Measurements from ENCODE around the gene ZNF677. TPM values are rescaled to one million over a fixed set of nuclear protein-coding genes. Genes with fewer than 3 reads are reported as not detected.

The ZNF677 gene
- total RNA-seq, 1 experiment from 2014 or later: 8.0 TPM

GRCh38 chr19:53195265-53195903 lies 59.3 kb downstream of the ZNF677 start:
- H3K27me3 ChIP-seq (ENCODE audit: low read length): no peaks in the 10 kb centered on the region
- no TSS peak for BruUV-seq (replicated peaks)
- peaks cover 6% of the 10 kb centered on the region; the same call in 1 of the 2 replicates for H3K4me1 ChIP-seq (ENCODE audit: insufficient read depth, low read length)
- H3K9me2 ChIP-seq (replicated peaks; ENCODE audit: low read length): no peaks in the 10 kb centered on the region
- peak; percentile 62 for ATAC-seq
- peak overlapping the region; percentile 32; the same call in 1 of the 2 replicates for H2AFZ ChIP-seq (ENCODE audit: low read length)
- H3F3A ChIP-seq (ENCODE audit: low read length, unreplicated experiment): no peaks in the 10 kb centered on the region
- H3K9ac ChIP-seq (ENCODE audit: low read length): no peak overlapping the region
- H3K36me3 ChIP-seq (ENCODE audit: low read depth, low read length): peaks cover 23% of the 10 kb centered on the region
- no peak overlapping the region for H3K27ac ChIP-seq (ENCODE audit: low read length)
- no peak overlapping the region for H3K4me3 ChIP-seq (ENCODE audit: low read length)
- intact Hi-C loops (cut with micrococcal nuclease): loop anchor here (1.0 to 10.0 kb wide), 4 partner anchors 93 to 199 kb away; partner anchors contain the start of genes ZNF160, ZNF525, ZNF765 and ZNF845
- TF ChIP-seq EZH2 (IDR thresholded peaks at IDR 0.05; ENCODE audit: low read length, unreplicated experiment) (no peak), EZH2phosphoT487 (IDR thresholded peaks at IDR 0.05; ENCODE audit: borderline replicate concordance, low read length) (no peak)
- TF ChIP-seq, protein P1, sequence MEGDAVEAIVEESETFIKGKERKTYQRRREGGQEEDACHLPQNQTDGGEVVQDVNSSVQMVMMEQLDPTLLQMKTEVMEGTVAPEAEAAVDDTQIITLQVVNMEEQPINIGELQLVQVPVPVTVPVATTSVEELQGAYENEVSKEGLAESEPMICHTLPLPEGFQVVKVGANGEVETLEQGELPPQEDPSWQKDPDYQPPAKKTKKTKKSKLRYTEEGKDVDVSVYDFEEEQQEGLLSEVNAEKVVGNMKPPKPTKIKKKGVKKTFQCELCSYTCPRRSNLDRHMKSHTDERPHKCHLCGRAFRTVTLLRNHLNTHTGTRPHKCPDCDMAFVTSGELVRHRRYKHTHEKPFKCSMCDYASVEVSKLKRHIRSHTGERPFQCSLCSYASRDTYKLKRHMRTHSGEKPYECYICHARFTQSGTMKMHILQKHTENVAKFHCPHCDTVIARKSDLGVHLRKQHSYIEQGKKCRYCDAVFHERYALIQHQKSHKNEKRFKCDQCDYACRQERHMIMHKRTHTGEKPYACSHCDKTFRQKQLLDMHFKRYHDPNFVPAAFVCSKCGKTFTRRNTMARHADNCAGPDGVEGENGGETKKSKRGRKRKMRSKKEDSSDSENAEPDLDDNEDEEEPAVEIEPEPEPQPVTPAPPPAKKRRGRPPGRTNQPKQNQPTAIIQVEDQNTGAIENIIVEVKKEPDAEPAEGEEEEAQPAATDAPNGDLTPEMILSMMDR (conservative IDR thresholded peaks at IDR 0.05; ENCODE audit: low read depth, low read length): peak; percentile 97
- peak overlapping the region; percentile 17; the same call in 1 of the 2 replicates for H3K4me2 ChIP-seq (ENCODE audit: low read length)
- CTCF ChIA-PET: interaction anchor here (0.6 to 1.0 kb wide), 4 partner anchors 59 to 835 kb away, joined by 3 to 5 read pairs (median 4); partner anchors contain the start of gene ZNF677
- no peaks in the 10 kb centered on the region for H4K20me1 ChIP-seq (ENCODE audit: low read length)
- DNase-seq: peak; percentile 88
- POLR2A ChIA-PET (ENCODE audit: unreplicated experiment): interaction anchor here (0.7 to 0.9 kb wide), 2 partner anchors 138 to 162 kb away, joined by 3 to 4 read pairs; partner anchors contain the start of gene ZNF845
- peaks cover 10% of the 10 kb centered on the region; the same call in 1 of the 2 replicates for H3K79me2 ChIP-seq (ENCODE audit: low read length)
- H3K9me3 ChIP-seq (ENCODE audit: low read length): peaks cover 18% of the 10 kb centered on the region

- intact Hi-C loops (cut with micrococcal nuclease): loop anchor here (10.0 kb wide), 2 partner anchors 141 to 201 kb away; partner anchors contain the start of genes ZNF765 and ZNF845
- peak overlapping the region; percentile 68 for H3K4me2 ChIP-seq (ENCODE audit: low read length)
Observed at GRCh38 chr19:53193535-53194222, 61.0 kb downstream of the ZNF677 start.

More at GRCh38 chr19:53193535-53194222, 61.0 kb downstream of the ZNF677 start:
- no peak overlapping the region for H3K9ac ChIP-seq (ENCODE audit: low read length)
- no peak for ATAC-seq
- H3K27me3 ChIP-seq (ENCODE audit: low read length): no peaks in the 10 kb centered on the region
- H3K79me2 ChIP-seq (ENCODE audit: low read length): peaks cover 10% of the 10 kb centered on the region; the same call in 1 of the 2 replicates
- POLR2A ChIA-PET (ENCODE audit: unreplicated experiment): no interaction called here
- H3K9me2 ChIP-seq (replicated peaks; ENCODE audit: low read length): no peaks in the 10 kb centered on the region
- no peak for DNase-seq
- H3K36me3 ChIP-seq (ENCODE audit: low read depth, low read length): peaks cover 10% of the 10 kb centered on the region; the same call in 1 of the 2 replicates
- no peaks in the 10 kb centered on the region for H3F3A ChIP-seq (ENCODE audit: low read length, unreplicated experiment)
- no peak overlapping the region for H3K27ac ChIP-seq (ENCODE audit: low read length)
- H3K4me1 ChIP-seq (ENCODE audit: insufficient read depth, low read length): peaks cover 6% of the 10 kb centered on the region; the same call in 1 of the 2 replicates
- 0 out of 2 replicates have a peak, but pooled peaks cover 5% of the 10 kb centered on the region for H3K9me3 ChIP-seq (ENCODE audit: low read length)
- CTCF ChIA-PET: no interaction called here
- no peak for TF ChIP-seq EZH2phosphoT487 (IDR thresholded peaks at IDR 0.05; ENCODE audit: borderline replicate concordance, low read length)
- no peak for TF ChIP-seq EZH2 (IDR thresholded peaks at IDR 0.05; ENCODE audit: low read length, unreplicated experiment)
- TF ChIP-seq, protein P1 (conservative IDR thresholded peaks at IDR 0.05; ENCODE audit: low read depth, low read length): no peak
- H2AFZ ChIP-seq (ENCODE audit: low read length): peak overlapping the region; percentile 37
- no TSS peak for BruUV-seq (replicated peaks)
- peak overlapping the region; percentile 87 for H3K4me3 ChIP-seq (ENCODE audit: low read length)
- H4K20me1 ChIP-seq (ENCODE audit: low read length): no peaks in the 10 kb centered on the region
